Uterus (tissue), 4 donors: ENCODE results near the gene TXNIP. TPM values are rescaled to one million over a fixed set of nuclear protein-coding genes. Genes with fewer than 3 reads are reported as not detected.

Source experiments
- DNase-seq, 2 donors: peaks; one replicate each; pipeline ENCODE4 v3.0.0-alpha.2; 2019 to 2020
- H3K27ac ChIP-seq, 2 donors: fragments of 200-600 bp; sonication (generic); 1 replicate in 1 of 2; 2 replicates in 1 of 2; pipeline ENCODE4 v1.5.1; 2016 to 2018
- H3K27me3 ChIP-seq, 2 donors: fragments of 200-600 bp; sonication (generic); one replicate each; pipeline ENCODE4 v1.5.1; 2018 to 2019; ENCODE audit warnings: control low read depth in 1 of 2
- H3K36me3 ChIP-seq, 2 donors: fragments of 200-600 bp; sonication (generic); one replicate each; pipeline ENCODE4 v1.5.1; 2019; ENCODE audit warnings: control low read depth in 1 of 2
- H3K4me1 ChIP-seq, 2 donors: fragments of 200-600 bp; sonication (generic); one replicate each; pipeline ENCODE4 v1.5.1; 2018 to 2019; ENCODE audit warnings: control low read depth in 1 of 2
- H3K4me3 ChIP-seq, 2 donors: fragments of 200-600 bp; sonication (generic); 1 replicate in 1 of 2; 2 replicates in 1 of 2; pipeline ENCODE4 v1.5.1; 2018 to 2019; ENCODE audit warnings: mild to moderate bottlenecking in 1 of 2
- H3K9me3 ChIP-seq, 2 donors: fragments of 200-600 bp; sonication (generic); one replicate each; pipeline ENCODE4 v1.5.1; 2019; ENCODE audit warnings: control low read depth in 1 of 2
- CTCF ChIP-seq, 4 experiments: fragments of 200-600 bp in 2 of 4; fragments of 450-650 bp in 2 of 4; sonication (generic) in 2 of 4; IDR thresholded peaks; one replicate each; pipeline ENCODE4 v1.5.1; 2016 to 2019; ENCODE audit warnings: antibody characterized with exemption in 4 of 4, mild to moderate bottlenecking in 2 of 4, moderate library complexity in 1 of 4
- POLR2A ChIP-seq, 2 donors: fragments of 450-650 bp; IDR thresholded peaks; one replicate each; pipeline ENCODE4 v1.6.1; 2016; ENCODE audit warnings: antibody characterized with exemption in 2 of 2, mild to moderate bottlenecking in 1 of 2, moderate library complexity in 1 of 2
- intact Hi-C: fragments of 100-400 bp; cut with DNase I; formaldehyde crosslinking; loops from one replicate; pipeline ENCODE4 v1.15.1; 2023; ENCODE audit warnings: low total_unique reads
- total RNA-seq, 4 donors: library from RNA; depleted of rRNA in 3 of 4; stranded (reverse); fragments of >200 nt in 3 of 4; gene quantifications; one replicate each; pipeline versions ENCODE4 v1.1.0 to v1.2.4, GENCODE V29; 2014 to 2023
- donor health status: DM: yes; HTN: yes; CAD: no.

TXNIP gene
- total RNA-seq, 4 donors from 2014 or later = 731 to 1,940 (median 1,478) TPM

GRCh38 chr1:145979746-145980456 is 16.5 kb downstream of the TXNIP start:
- peaks cover 12 to 27% of the 10 kb centered on the region in 2 donors for H3K4me1 ChIP-seq
- H3K36me3 ChIP-seq = no peaks in the 10 kb centered on the region
- TF ChIP-seq CTCF (IDR thresholded peaks at IDR 0.05) (no peak), POLR2A (IDR thresholded peaks at IDR 0.05) (peak in 1 of 2 donors; percentile 1)
- intact Hi-C loops = loop anchor here (5.0 kb wide), 1 partner anchor 32 kb away; no protein-coding TSS in a partner anchor
- DNase-seq = no peak
- peak overlapping the region in 1 of 2 donors; percentile 28 for H3K4me3 ChIP-seq
- no peaks in the 10 kb centered on the region for H3K27me3 ChIP-seq
- H3K27ac ChIP-seq = peak overlapping the region; percentile 96 to 100
- H3K9me3 ChIP-seq = no peaks in the 10 kb centered on the region

GRCh38 chr1:145978854-145979745 is 17.3 kb downstream of the TXNIP start:
- intact Hi-C loops = loop anchor here (5.0 kb wide), 1 partner anchor 33 kb away; no protein-coding TSS in a partner anchor
- H3K27ac ChIP-seq = peak overlapping the region; percentile 96 to 100
- no peaks in the 10 kb centered on the region for H3K27me3 ChIP-seq
- peaks cover 12 to 27% of the 10 kb centered on the region in 2 donors for H3K4me1 ChIP-seq
- H3K36me3 ChIP-seq = no peaks in the 10 kb centered on the region
- TF ChIP-seq POLR2A (IDR thresholded peaks at IDR 0.05) (peak; percentile 91), CTCF (IDR thresholded peaks at IDR 0.05) (peak; percentile 4 to 19 (median 10))
- peak; percentile 91 to 98 for DNase-seq
- peak overlapping the region; percentile 22 to 28 for H3K4me3 ChIP-seq
- H3K9me3 ChIP-seq = no peaks in the 10 kb centered on the region

- Histone ChIP-seq H3K27me3 (no peaks in the 10 kb centered on the region), H3K9me3 (no peaks in the 10 kb centered on the region), H3K27ac (peak overlapping the region; percentile 96 to 100), H3K4me1 (peaks cover 12 to 26% of the 10 kb centered on the region in 2 donors), H3K36me3 (no peaks in the 10 kb centered on the region), H3K4me3 (peak overlapping the region in 1 of 2 donors; percentile 18)
- intact Hi-C loops = loop anchor here (5.0 kb wide), 1 partner anchor 34 kb away; no protein-coding TSS in a partner anchor
- TF ChIP-seq CTCF (IDR thresholded peaks at IDR 0.05) (no peak), POLR2A (IDR thresholded peaks at IDR 0.05) (no peak)
- no peak for DNase-seq
These were observed 17.9 kb downstream of the TXNIP start for GRCh38 chr1:145978471-145978853.

GRCh38 chr1:145977486-145978470 is 18.6 kb downstream of the TXNIP start:
- intact Hi-C loops = loop anchor here (5.0 kb wide), 1 partner anchor 35 kb away; no protein-coding TSS in a partner anchor
- Histone ChIP-seq H3K27ac (peak overlapping the region; percentile 96 to 100), H3K36me3 (no peaks in the 10 kb centered on the region), H3K9me3 (no peaks in the 10 kb centered on the region), H3K4me1 (peaks cover 12 to 19% of the 10 kb centered on the region in 2 donors), H3K27me3 (no peaks in the 10 kb centered on the region), H3K4me3 (no peak overlapping the region)
- peak; percentile 79 to 92 for DNase-seq
- TF ChIP-seq CTCF (IDR thresholded peaks at IDR 0.05) (peak; percentile 83 to 98 (median 90)), POLR2A (IDR thresholded peaks at IDR 0.05) (peak in 1 of 2 donors; percentile 22)
